Esophagus muscularis mucosa (tissue), 3 donors: ENCODE results near the gene IKBKG.

ENCODE experiments used
- CTCF ChIP-seq, 3 experiments: fragments of 200-600 bp in 2 of 3; fragments of 450-650 bp in 1 of 3; sonication (generic) in 2 of 3; IDR thresholded peaks; one replicate each; pipeline ENCODE4 v1.5.1; 2017 to 2019; ENCODE audit warnings: antibody characterized with exemption in 3 of 3, mild to moderate bottlenecking in 2 of 3, moderate library complexity in 1 of 3
- POLR2A ChIP-seq: fragments of 450-650 bp; IDR thresholded peaks from one replicate; pipeline ENCODE4 v1.6.1; 2017; ENCODE audit warnings: antibody characterized with exemption, moderate library complexity, mild to moderate bottlenecking, low read depth

- TF ChIP-seq POLR2A (no peak), CTCF (IDR thresholded peaks at IDR 0.05) (no peak)
These were observed 51.2 kb downstream of the IKBKG start for GRCh38 chrX:154598656-154599055.
